Ectodermal cell (in vitro differentiated cells): Measurements from ENCODE around the gene ANKRD13A. TPM values are rescaled to one million over a fixed set of nuclear protein-coding genes. Genes with fewer than 3 reads are reported as not detected.

ENCODE experiments used
- H3K27ac ChIP-seq: 2 replicates; pipeline ENCODE4 v1.7.0; 2013; ENCODE audit warnings: mild to moderate bottlenecking, low read depth, low read length; ENCODE audit not compliant: insufficient read depth, poor library complexity, severe bottlenecking
- H3K27me3 ChIP-seq: 2 replicates; pipeline ENCODE4 v1.7.0; 2013; ENCODE audit warnings: mild to moderate bottlenecking, low read length; ENCODE audit not compliant: insufficient read depth, control insufficient read depth, poor library complexity, severe bottlenecking
- H3K36me3 ChIP-seq: one replicate; pipeline ENCODE4 v1.7.0; 2013; ENCODE audit warnings: low read length; ENCODE audit not compliant: control insufficient read depth, insufficient read depth
- H3K4me1 ChIP-seq: one replicate; pipeline ENCODE4 v1.7.0; 2013; ENCODE audit warnings: low read length; ENCODE audit not compliant: control insufficient read depth, insufficient read depth
- H3K4me3 ChIP-seq: 2 replicates; pipeline ENCODE4 v1.7.0; 2013; ENCODE audit warnings: low read depth, low read length, control low read depth; ENCODE audit not compliant: insufficient read depth
- H3K9me3 ChIP-seq: 2 replicates; pipeline ENCODE4 v1.7.0; 2013; ENCODE audit warnings: mild to moderate bottlenecking, low read length, moderate library complexity; ENCODE audit not compliant: control insufficient read depth
- WGBS, 2 experiments: methylation state at CpG; one replicate each; pipeline ENCODE4 v1.1.7; 2013; ENCODE audit warnings: missing lambda C conversion rate in 2 of 2; 5-methylcytosine and 5-hydroxymethylcytosine counted together
- polyA plus RNA-seq, 4 experiments: library from polyadenylated mRNA; stranded (reverse); fragments of 50-300 nt; gene quantifications; one replicate each; pipeline ENCODE4 v1.2.3, GENCODE V29; 2013

Gene ANKRD13A
- 23.1 TPM for polyA plus RNA-seq (2013, experiment 1 of 4)
- polyA plus RNA-seq (2013, experiment 2 of 4) = 26.6 TPM
- polyA plus RNA-seq (2013, experiment 3 of 4) = 19.8 TPM
- polyA plus RNA-seq (2013, experiment 4 of 4) = 19.8 TPM

GRCh38 chr12:109998904-109999648 is at the start of gene ANKRD13A:
Gene ANKRD13A, plus strand, starts transcription at chr12:109999430. Its CDS starts 259 bp downstream, at chr12:109999689.
- Histone ChIP-seq H3K9me3 (no peaks in the 10 kb centered on the region), H3K27me3 (peaks cover 16% of the 10 kb centered on the region)

GRCh38 chr12:109950625-109951024 is 48.6 kb upstream of the ANKRD13A start:
- Histone ChIP-seq H3K9me3 (no peaks in the 10 kb centered on the region), H3K4me1 (peaks cover 13% of the 10 kb centered on the region), H3K36me3 (peaks cover 18% of the 10 kb centered on the region), H3K4me3 (no peak overlapping the region), H3K27me3 (no peaks in the 10 kb centered on the region), H3K27ac (peak overlapping the region; percentile 8)

More at GRCh38 chr12:109998904-109999648, at the start of gene ANKRD13A:
- WGBS, 2 experiments = 1 to 2% methylated on average over 62 of the region's 62 CpGs
- H3K4me3 ChIP-seq = peak within 1 kb of the TSS; percentile 78
- H3K36me3 ChIP-seq = no peaks in the 10 kb centered on the region
- H3K27ac ChIP-seq = peak within 1 kb of the TSS; percentile 86
- peaks cover 13% of the 10 kb centered on the region for H3K4me1 ChIP-seq

- no peak overlapping the region for H3K27ac ChIP-seq
- H3K27me3 ChIP-seq = no peaks in the 10 kb centered on the region
- H3K4me3 ChIP-seq = no peak overlapping the region
- H3K4me1 ChIP-seq = peaks cover 13% of the 10 kb centered on the region
- no peaks in the 10 kb centered on the region for H3K9me3 ChIP-seq
- WGBS, 2 experiments = 92 to 94% methylated on average over 5 of the region's 5 CpGs
- H3K36me3 ChIP-seq = peaks cover 18% of the 10 kb centered on the region
These were observed 48.1 kb upstream of the ANKRD13A start for GRCh38 chr12:109951136-109951535.

- WGBS, 2 experiments = 92 to 93% methylated on average over 7 of the region's 7 CpGs
- Histone ChIP-seq H3K4me3 (no peak overlapping the region), H3K4me1 (peaks cover 10% of the 10 kb centered on the region), H3K9me3 (no peaks in the 10 kb centered on the region), H3K27ac (no peak overlapping the region), H3K36me3 (peaks cover 18% of the 10 kb centered on the region), H3K27me3 (no peaks in the 10 kb centered on the region)
These were observed 47.5 kb upstream of the ANKRD13A start for GRCh38 chr12:109951751-109952150.

GRCh38 chr12:109952160-109952858 is 46.9 kb upstream of the ANKRD13A start:
- no peak overlapping the region for H3K27ac ChIP-seq
- H3K4me3 ChIP-seq = no peak overlapping the region
- no peaks in the 10 kb centered on the region for H3K27me3 ChIP-seq
- peaks cover 18% of the 10 kb centered on the region for H3K36me3 ChIP-seq
- peaks cover 5% of the 10 kb centered on the region for H3K4me1 ChIP-seq
- no peaks in the 10 kb centered on the region for H3K9me3 ChIP-seq
- 93 to 95% methylated on average over 11 of the region's 11 CpGs for WGBS, 2 experiments

GRCh38 chr12:109952873-109953272 is 46.4 kb upstream of the ANKRD13A start:
- no peaks in the 10 kb centered on the region for H3K4me1 ChIP-seq
- no peaks in the 10 kb centered on the region for H3K27me3 ChIP-seq
- no peaks in the 10 kb centered on the region for H3K9me3 ChIP-seq
- H3K4me3 ChIP-seq = no peak overlapping the region
- no peak overlapping the region for H3K27ac ChIP-seq
- 90 to 93% methylated on average over 8 of the region's 8 CpGs for WGBS, 2 experiments
- peaks cover 18% of the 10 kb centered on the region for H3K36me3 ChIP-seq

- Histone ChIP-seq H3K4me3 (no peak overlapping the region), H3K4me1 (no peaks in the 10 kb centered on the region), H3K27me3 (no peaks in the 10 kb centered on the region), H3K36me3 (peaks cover 18% of the 10 kb centered on the region), H3K27ac (no peak overlapping the region), H3K9me3 (no peaks in the 10 kb centered on the region)
- 93 to 96% methylated on average over 5 of the region's 5 CpGs for WGBS, 2 experiments
These were observed 45.6 kb upstream of the ANKRD13A start for GRCh38 chr12:109953656-109954055.

GRCh38 chr12:109958374-109958773 is 40.9 kb upstream of the ANKRD13A start:
- Histone ChIP-seq H3K9me3 (no peaks in the 10 kb centered on the region), H3K4me3 (no peak overlapping the region), H3K27me3 (no peaks in the 10 kb centered on the region), H3K36me3 (no peaks in the 10 kb centered on the region), H3K4me1 (no peaks in the 10 kb centered on the region), H3K27ac (no peak overlapping the region)
- WGBS, 2 experiments = 93 to 95% methylated on average over 7 of the region's 7 CpGs

GRCh38 chr12:109959411-109960093 is 39.7 kb upstream of the ANKRD13A start:
- H3K4me1 ChIP-seq = no peaks in the 10 kb centered on the region
- H3K27me3 ChIP-seq = no peaks in the 10 kb centered on the region
- no peak overlapping the region for H3K27ac ChIP-seq
- peaks cover 2% of the 10 kb centered on the region for H3K36me3 ChIP-seq
- WGBS, 2 experiments = 95 to 98% methylated on average over 6 to 8 of the region's 8 CpGs
- no peaks in the 10 kb centered on the region for H3K9me3 ChIP-seq
- H3K4me3 ChIP-seq = no peak overlapping the region

GRCh38 chr12:109961201-109961600 is 38.0 kb upstream of the ANKRD13A start:
- Histone ChIP-seq H3K36me3 (peaks cover 11% of the 10 kb centered on the region), H3K27me3 (no peaks in the 10 kb centered on the region), H3K4me3 (no peak overlapping the region), H3K27ac (no peak overlapping the region), H3K4me1 (no peaks in the 10 kb centered on the region), H3K9me3 (no peaks in the 10 kb centered on the region)
- WGBS, 2 experiments = 92 to 93% methylated on average over 14 of the region's 14 CpGs
